GM12878 (cell line): ENCODE measurements around the gene GPSM1. TPM values are rescaled to one million over a fixed set of nuclear protein-coding genes. Genes with fewer than 3 reads are reported as not detected.

Source experiments
- ATAC-seq: fragments of 200-7000 bp; cut with Tn5 transposase; 3 replicates; pipeline ENCODE4 v1.9.1; 2020; ENCODE audit warnings: mild to moderate bottlenecking, moderate library complexity
- BruUV-seq: library from RNA; stranded (reverse); fragments of 400-500 nt; replicated peaks from 2 replicates; lab custom pipeline; 2021; lab: Mats Ljungman, UMichigan
- CTCF ChIA-PET: fragments of 300-600 bp; sonication (Branson Sonifier 250); formaldehyde crosslinking; extraction: SDS; loops from one replicate; lab custom pipeline; 2021; ENCODE audit warnings: inconsistent platforms; lab: Yijun Ruan, JAX
- POLR2A ChIA-PET: fragments of 350-600 bp; formaldehyde crosslinking; extraction: SDS; loops from one replicate; lab custom pipeline; 2021; ENCODE audit warnings: inconsistent platforms; lab: Charles Lee
- RAD21 ChIA-PET: fragments of 300-600 bp; sonication (Branson Sonifier 250); formaldehyde crosslinking; loops from one replicate; lab custom pipeline; 2023; ENCODE audit warnings: antibody characterized with exemption; ENCODE audit not compliant: unreplicated experiment; lab: Charles Lee
- SMC1A ChIA-PET: fragments of 300-600 bp; sonication (Branson Sonifier 250); formaldehyde crosslinking; loops from one replicate; lab custom pipeline; 2023; ENCODE audit not compliant: unreplicated experiment, uncharacterized antibody; lab: Charles Lee
- DNase-seq: peaks from one replicate; pipeline ENCODE4 v3.0.0-alpha.2; 2011; ENCODE audit warnings: low read depth, low spot score
- FAIRE-seq: peaks from 3 replicates; lab custom pipeline; 2011; peaks lifted over from hg19 to GRCh38; lab: Jason Lieb, UNC
- H2AFZ ChIP-seq: 2 replicates; pipeline ENCODE4 v1.6.0; 2011; ENCODE audit warnings: low read depth, low read length, control low read depth; ENCODE audit not compliant: control insufficient read depth
- H3K27ac ChIP-seq: 2 replicates; pipeline ENCODE4 v1.5.1; 2011; ENCODE audit warnings: control low read depth; ENCODE audit not compliant: control insufficient read depth, insufficient read depth
- H3K27me3 ChIP-seq, 2 experiments: replicated peaks in 1 of 2; 2 replicates each; pipeline versions ENCODE4 v1.6.0 to v1.6.1; 2011; ENCODE audit warnings: low read length in 1 of 2; ENCODE audit not compliant: control insufficient read depth in 2 of 2, insufficient read depth in 2 of 2
- H3K36me3 ChIP-seq, 2 experiments: 2 replicates each; pipeline ENCODE4 v1.5.1; 2011; ENCODE audit warnings: low read length in 1 of 2; ENCODE audit not compliant: control insufficient read depth in 2 of 2, insufficient read depth in 2 of 2
- H3K4me1 ChIP-seq: 2 replicates; pipeline ENCODE4 v1.6.1; 2011; ENCODE audit warnings: mild to moderate bottlenecking, low read length, moderate library complexity, mixed read lengths; ENCODE audit not compliant: control insufficient read depth, insufficient read depth
- H3K4me2 ChIP-seq: 2 replicates; pipeline ENCODE4 v1.6.0; 2011; ENCODE audit warnings: control low read depth; ENCODE audit not compliant: control insufficient read depth, insufficient read depth
- H3K4me3 ChIP-seq: fragments of 200-600 bp; sonication (generic); 2 replicates; pipeline ENCODE4 v1.5.1; 2016
- H3K79me2 ChIP-seq: 2 replicates; pipeline ENCODE4 v1.6.0; 2011; ENCODE audit warnings: low read length; ENCODE audit not compliant: control insufficient read depth, insufficient read depth
- H3K9ac ChIP-seq: 2 replicates; pipeline ENCODE4 v1.8.0; 2011; ENCODE audit warnings: low read length, control low read depth, mixed read lengths; ENCODE audit not compliant: control insufficient read depth, insufficient read depth
- H3K9me3 ChIP-seq: replicated peaks from 3 replicates; pipeline ENCODE4 v1.5.1; 2011; ENCODE audit warnings: mild to moderate bottlenecking, low read length; ENCODE audit not compliant: control insufficient read depth, insufficient read depth
- H4K20me1 ChIP-seq: 2 replicates; pipeline ENCODE4 v1.6.0; 2011; ENCODE audit not compliant: control insufficient read depth, insufficient read depth
- BCL11A ChIP-seq: IDR thresholded peaks from 2 replicates; pipeline ENCODE4 v1.6.1; 2011; ENCODE audit warnings: low read depth, low read length
- CHD4 ChIP-seq: fragments of 200-600 bp; sonication (generic); IDR thresholded peaks from 2 replicates; pipeline ENCODE4 v1.6.1; 2016; ENCODE audit warnings: mild to moderate bottlenecking
- E4F1 ChIP-seq: fragments of 450-650 bp; IDR thresholded peaks from 2 replicates; pipeline ENCODE4 v1.6.1; 2018; ENCODE audit warnings: borderline replicate concordance, mild to moderate bottlenecking; ENCODE audit not compliant: partially characterized antibody
- IKZF1 ChIP-seq: fragments of 450-650 bp; conservative IDR thresholded peaks from 2 replicates; pipeline ENCODE4 v1.6.1; 2017; ENCODE audit warnings: antibody characterized with exemption, mild to moderate bottlenecking
- SRF ChIP-seq, 2 experiments: IDR thresholded peaks; 2 replicates each; pipeline ENCODE4 v1.6.1; 2011; ENCODE audit warnings: low read depth in 2 of 2, low read length in 2 of 2, mild to moderate bottlenecking in 1 of 2, moderate library complexity in 1 of 2
- WGBS: methylation state at CpG from one replicate; pipeline ENCODE4 v1.1.6; 2016; ENCODE audit warnings: low lambda C conversion rate; ENCODE audit not compliant: insufficient replicate concordance, insufficient coverage; ENCODE audit errors: missing lambda C conversion rate; 5-methylcytosine and 5-hydroxymethylcytosine counted together
- in situ Hi-C: fragments of 300-500 bp; cut with MboI; formaldehyde crosslinking; loops from 9 replicates; pipeline ENCODE4 v1.14.3; 2018; ENCODE audit warnings: mixed read lengths
- intact Hi-C: fragments of 100-400 bp; cut with micrococcal nuclease; formaldehyde crosslinking; loops from one replicate; pipeline ENCODE4 v1.14.2; 2022; ENCODE audit not compliant: unreplicated experiment
- polyA plus RNA-seq, 11 experiments: library from polyadenylated mRNA; depleted of rRNA in 4 of 11; unstranded in 6 of 11; stranded (reverse) in 5 of 11; fragments of >200 nt; fragmentation: Nextera tagmentation in 4 of 11; fragmentation: Illumina TruSeq in 1 of 11; extraction: Ambion mirVana in 4 of 11; extraction: Trizol in 1 of 11; gene quantifications; 1 replicate in 1 of 11; 2 replicates in 10 of 11; pipeline versions ENCODE4 v1.2.1 to v1.2.3, GENCODE V29; 2011 to 2016; ENCODE audit warnings: inconsistent platforms in 2 of 11, missing spikeins in 2 of 11, low read depth in 1 of 11
- total RNA-seq, 4 experiments: library from RNA; depleted of rRNA in 3 of 4; stranded (reverse); fragments of >200 nt in 3 of 4; fragmentation: Illumina TruSeq in 1 of 4; extraction: Trizol in 1 of 4; gene quantifications; 2 replicates each; pipeline versions ENCODE4 v1.2.1 to v1.2.3, GENCODE V29; 2013 to 2021
- TF ChIP-seq, protein P1 (sequence below): fragments of 450-650 bp; IDR thresholded peaks from 2 replicates; pipeline ENCODE4 v1.6.1; 2016; ENCODE audit warnings: mild to moderate bottlenecking
- TF ChIP-seq, protein P2 (sequence below): fragments of 450-650 bp; IDR thresholded peaks from 2 replicates; pipeline ENCODE4 v1.6.1; 2017; ENCODE audit warnings: mild to moderate bottlenecking, low read depth, inconsistent platforms; ENCODE audit not compliant: poor library complexity, severe bottlenecking

The GPSM1 gene
- total and polyA plus RNA-seq, 10 of the 15 experiments (the other 5 are each of a cell fraction or from before 2014, with no cell fraction given): 0.04 to 0.10 (median 0.10) TPM; not detected in 7

DNA sequence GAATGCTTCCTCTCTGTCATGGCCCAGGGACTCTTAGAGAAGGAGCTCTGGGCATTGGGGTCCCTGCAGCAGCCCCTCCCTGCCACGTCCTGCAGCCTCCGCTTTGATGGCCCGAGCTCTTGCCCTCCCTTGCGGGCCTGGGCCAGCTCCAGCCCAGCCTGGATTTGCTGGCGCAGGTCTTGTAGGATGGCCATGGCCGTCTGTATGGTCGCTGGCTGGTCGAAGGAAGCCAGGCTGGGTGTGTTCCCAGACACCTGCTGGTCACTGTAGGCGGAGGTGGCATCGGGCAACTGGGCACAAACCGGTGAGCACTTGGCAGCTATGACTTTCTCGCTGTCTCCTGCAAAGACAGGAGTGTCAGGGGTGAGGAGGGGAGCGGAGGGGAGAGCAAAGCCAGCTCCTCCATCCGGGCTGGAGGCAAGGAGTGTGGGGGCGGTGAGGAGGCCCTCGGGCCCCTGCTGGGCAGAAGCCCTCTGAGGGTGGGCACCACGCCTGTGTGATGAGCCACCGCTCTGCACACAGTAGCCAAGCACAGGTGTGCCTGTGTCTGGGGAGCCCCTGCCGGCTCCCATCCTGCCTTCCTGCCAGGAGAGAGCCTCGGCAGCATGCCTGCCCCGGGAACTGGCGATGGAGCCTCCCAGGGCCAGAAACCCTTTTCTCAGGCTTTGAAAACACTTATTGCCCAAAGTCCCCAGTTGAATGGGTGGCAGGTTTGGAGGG lies 35.9 kb upstream of the GPSM1 start:
- CTCF ChIA-PET: no interaction called here
- no peak overlapping the region for H2AFZ ChIP-seq
- no peak for TF ChIP-seq E4F1
- TF ChIP-seq, protein P1, sequence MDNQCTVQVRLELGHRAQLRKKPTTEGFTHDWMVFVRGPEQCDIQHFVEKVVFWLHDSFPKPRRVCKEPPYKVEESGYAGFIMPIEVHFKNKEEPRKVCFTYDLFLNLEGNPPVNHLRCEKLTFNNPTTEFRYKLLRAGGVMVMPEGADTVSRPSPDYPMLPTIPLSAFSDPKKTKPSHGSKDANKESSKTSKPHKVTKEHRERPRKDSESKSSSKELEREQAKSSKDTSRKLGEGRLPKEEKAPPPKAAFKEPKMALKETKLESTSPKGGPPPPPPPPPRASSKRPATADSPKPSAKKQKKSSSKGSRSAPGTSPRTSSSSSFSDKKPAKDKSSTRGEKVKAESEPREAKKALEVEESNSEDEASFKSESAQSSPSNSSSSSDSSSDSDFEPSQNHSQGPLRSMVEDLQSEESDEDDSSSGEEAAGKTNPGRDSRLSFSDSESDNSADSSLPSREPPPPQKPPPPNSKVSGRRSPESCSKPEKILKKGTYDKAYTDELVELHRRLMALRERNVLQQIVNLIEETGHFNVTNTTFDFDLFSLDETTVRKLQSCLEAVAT: no peak
- no peak for TF ChIP-seq SRF (IDR thresholded peaks at IDR 0.05; ENCODE audit: low read depth in 2 of 2, low read length in 2 of 2)
- no peak for TF ChIP-seq CHD4
- TF ChIP-seq IKZF1: no peak
- TF ChIP-seq, protein P2, sequence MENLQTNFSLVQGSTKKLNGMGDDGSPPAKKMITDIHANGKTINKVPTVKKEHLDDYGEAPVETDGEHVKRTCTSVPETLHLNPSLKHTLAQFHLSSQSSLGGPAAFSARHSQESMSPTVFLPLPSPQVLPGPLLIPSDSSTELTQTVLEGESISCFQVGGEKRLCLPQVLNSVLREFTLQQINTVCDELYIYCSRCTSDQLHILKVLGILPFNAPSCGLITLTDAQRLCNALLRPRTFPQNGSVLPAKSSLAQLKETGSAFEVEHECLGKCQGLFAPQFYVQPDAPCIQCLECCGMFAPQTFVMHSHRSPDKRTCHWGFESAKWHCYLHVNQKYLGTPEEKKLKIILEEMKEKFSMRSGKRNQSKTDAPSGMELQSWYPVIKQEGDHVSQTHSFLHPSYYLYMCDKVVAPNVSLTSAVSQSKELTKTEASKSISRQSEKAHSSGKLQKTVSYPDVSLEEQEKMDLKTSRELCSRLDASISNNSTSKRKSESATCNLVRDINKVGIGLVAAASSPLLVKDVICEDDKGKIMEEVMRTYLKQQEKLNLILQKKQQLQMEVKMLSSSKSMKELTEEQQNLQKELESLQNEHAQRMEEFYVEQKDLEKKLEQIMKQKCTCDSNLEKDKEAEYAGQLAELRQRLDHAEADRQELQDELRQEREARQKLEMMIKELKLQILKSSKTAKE: no peak
- no peak for TF ChIP-seq BCL11A
- H3K79me2 ChIP-seq: no peaks in the 10 kb centered on the region
- POLR2A ChIA-PET: no interaction called here
- intact Hi-C loops: no loop called here
- 46% methylated on average over 22 of the region's 22 CpGs for WGBS
- H3K27ac ChIP-seq: no peak overlapping the region
- FAIRE-seq (no peak), ATAC-seq (no peak), DNase-seq (no peak)
- no peaks in the 10 kb centered on the region for H3K27me3 ChIP-seq
- no peak overlapping the region for H3K9ac ChIP-seq
- H3K4me1 ChIP-seq: no peaks in the 10 kb centered on the region
- no peaks in the 10 kb centered on the region for H4K20me1 ChIP-seq
- RAD21 ChIA-PET: no interaction called here
- H3K4me2 ChIP-seq: no peak overlapping the region
- no peak overlapping the region for H3K4me3 ChIP-seq
- no TSS peak for BruUV-seq
- no peaks in the 10 kb centered on the region; the same call in 2 of the 3 replicates for H3K9me3 ChIP-seq
- in situ Hi-C loops: no loop called here
- SMC1A ChIA-PET: no interaction called here
- H3K36me3 ChIP-seq: no peaks in the 10 kb centered on the region
